LHCN-M2 (cell line): ENCODE data around the gene FCGR3A. TPM values are rescaled to one million over a fixed set of nuclear protein-coding genes. Genes with fewer than 3 reads are reported as not detected.
"Not testable (repeated sequence)": the region's sequence is repeated elsewhere in the genome, so short reads cannot be mapped to it uniquely, and the experiment has no call there.

Experiments used
- DNase-seq: peaks from one replicate; pipeline ENCODE4 v3.0.0-alpha.2; 2012; ENCODE audit warnings: low read depth
- total RNA-seq: library from RNA; depleted of rRNA; stranded (reverse); fragments of >200 nt; gene quantifications from 2 replicates; pipeline ENCODE4 v1.2.3, GENCODE V29; 2014

Gene FCGR3A
- total RNA-seq, 1 experiment from 2014 or later, result not detected

DNA sequence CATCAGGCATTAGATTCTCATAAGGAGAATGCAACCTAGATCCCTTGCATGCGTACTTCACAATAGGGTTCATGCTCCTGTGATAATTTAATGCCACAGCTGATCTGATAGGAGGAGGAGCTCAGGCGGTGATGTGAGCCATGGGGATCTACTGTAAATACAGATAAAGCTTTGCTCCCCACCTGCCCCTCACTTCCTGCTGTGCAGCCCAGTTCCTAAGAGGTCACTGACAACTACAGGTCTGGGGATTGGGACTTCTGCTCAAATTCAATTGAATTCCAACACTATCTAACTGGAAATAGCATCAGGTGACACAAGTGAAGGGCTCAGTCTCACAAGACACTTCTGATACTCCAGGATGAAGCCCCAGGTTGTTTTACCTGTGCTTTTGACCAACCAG, 7.4 kb upstream of the FCGR3A start:
- DNase-seq, result not testable (repeated sequence)

DNA sequence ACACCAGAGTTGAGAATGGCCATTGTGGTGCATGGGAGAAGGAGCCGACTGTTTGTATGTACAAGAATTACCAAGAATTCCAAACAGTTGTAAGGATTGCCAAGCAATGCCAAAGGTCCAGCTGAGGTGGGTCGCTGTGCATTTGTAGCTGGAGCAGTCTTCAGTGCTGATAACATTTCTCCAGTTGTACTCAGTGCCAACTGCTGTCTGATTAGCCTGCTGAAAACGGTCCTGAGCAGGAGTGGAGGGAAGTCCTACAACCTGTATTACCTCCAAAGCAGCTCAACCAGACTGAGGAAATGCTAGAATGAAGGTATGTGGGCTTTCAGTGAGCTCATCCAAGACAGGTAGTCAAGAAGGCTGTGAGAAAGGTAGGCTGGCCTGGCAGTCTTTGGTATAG, 6.5 kb upstream of the FCGR3A start:
- not testable (repeated sequence) for DNase-seq

DNA sequence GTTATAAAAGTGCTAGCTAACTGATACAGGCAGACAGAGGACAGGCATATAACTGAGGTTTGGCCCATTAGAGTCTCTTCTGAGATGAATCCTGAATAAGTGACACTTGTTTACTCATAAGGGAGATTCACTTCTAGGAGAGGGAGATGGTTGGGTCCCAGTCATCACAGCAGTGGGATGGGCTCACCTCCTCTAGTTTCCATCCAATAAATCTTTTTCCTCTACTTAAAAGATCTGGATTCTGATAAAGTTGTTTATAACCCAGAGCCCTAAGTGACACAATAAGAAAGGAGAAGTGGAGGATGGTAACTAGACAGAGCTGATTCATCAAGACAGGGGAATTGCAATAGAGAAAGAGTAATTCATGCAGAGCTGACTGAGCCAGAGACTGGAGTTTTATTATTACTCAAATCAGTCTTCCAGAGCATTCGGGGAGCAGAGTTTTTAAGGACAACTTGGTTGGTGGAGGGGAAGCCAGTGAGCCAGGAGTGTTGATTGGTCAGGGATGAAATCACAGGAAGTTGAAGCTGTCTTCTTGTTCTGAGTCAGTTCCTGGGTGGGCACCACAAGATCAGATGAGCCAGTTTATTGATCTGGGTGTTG, 5.3 kb upstream of the FCGR3A start:
- not testable (repeated sequence) for DNase-seq

DNA sequence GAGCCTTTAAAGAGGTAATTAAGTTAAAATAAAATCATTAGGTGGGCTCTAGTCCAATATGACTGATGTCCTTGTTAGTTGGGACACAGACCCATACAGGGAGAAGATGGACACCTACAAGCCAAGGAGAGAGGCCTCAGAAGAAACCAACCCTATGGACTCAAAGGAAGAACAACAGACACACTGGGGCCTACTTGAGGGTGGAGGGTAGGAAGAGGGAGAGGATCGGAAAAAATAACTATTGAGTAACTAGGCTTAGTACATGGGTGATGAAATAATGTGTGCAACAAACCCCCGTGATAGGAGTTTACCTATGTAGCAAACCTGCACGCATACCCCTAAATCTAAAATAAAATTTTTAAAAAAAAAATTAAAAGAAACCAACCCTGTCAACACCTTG, 4.7 kb upstream of the FCGR3A start:
- DNase-seq, result not testable (repeated sequence)

DNA sequence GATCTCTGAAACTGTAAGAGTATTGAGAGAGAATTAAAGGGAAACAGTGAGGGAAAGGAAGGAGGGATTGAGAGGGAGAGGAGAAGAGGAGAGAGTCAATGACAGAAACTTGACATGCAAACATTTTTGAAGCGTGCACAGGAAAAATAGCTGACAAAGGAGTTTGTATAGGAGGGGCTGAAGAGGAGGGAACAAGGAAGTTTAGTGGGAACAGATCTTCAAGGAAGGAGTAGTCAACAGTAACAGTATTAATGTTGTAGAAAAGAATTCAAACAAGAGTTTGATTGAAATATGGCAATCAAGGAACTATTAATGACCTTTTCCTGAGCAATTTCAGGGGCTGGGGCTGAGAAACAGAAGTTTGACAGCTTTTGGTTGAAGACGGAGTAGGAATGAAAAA, 4.0 kb upstream of the FCGR3A start:
- not testable (repeated sequence) for DNase-seq

DNA sequence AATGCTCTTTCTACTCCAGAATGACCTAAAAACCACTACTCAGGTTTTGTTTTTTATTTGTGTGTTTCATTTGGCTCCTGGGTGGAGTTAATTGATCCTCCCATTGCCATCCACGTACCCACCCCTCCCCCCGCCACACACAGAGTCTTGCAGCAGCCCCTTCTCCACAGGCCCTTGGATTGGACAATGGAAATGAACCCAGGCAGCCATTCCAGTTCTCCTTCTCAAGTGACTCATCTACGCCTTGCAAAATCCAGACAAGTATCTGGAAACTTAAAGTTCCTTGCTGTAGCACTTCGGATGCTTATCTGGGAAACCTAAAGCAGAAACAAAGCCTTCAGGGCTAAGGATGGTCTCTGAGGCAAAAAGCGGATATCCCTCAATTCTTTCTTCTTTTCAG, 1.3 kb upstream of the FCGR3A start:
- DNase-seq, result not testable (repeated sequence)

DNA sequence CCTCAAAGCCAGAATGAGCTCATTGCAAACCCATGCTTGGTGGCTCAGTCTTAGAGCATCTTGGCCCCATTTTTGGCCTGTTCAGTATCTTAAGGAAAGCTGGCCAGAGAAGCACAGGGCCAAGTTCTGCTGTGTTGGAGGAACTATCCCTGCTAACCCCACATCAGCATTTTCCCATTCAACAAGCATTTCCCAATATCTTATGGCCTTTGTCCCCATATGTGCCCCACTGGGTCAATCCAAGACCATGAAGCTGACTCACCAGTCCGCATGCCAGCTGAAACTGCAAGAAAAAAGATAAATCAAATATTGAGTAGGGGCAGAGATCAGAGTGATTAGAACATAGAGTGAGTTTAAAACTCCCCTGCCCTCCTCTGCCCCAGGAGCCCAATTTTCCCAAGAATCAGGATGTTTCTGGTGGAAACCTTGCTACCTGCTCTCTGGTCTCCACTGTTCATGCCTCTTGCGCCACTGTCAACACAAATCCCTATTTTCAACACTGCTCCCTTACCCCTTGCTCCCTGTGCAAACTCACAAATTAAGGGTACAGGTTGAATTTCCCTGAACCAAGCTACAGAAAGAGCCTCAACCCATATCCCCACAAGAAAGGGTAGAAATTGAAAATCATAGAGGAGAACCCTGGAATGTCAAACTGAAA, 740 bp downstream of the FCGR3A start:
- DNase-seq, result not testable (repeated sequence)

DNA sequence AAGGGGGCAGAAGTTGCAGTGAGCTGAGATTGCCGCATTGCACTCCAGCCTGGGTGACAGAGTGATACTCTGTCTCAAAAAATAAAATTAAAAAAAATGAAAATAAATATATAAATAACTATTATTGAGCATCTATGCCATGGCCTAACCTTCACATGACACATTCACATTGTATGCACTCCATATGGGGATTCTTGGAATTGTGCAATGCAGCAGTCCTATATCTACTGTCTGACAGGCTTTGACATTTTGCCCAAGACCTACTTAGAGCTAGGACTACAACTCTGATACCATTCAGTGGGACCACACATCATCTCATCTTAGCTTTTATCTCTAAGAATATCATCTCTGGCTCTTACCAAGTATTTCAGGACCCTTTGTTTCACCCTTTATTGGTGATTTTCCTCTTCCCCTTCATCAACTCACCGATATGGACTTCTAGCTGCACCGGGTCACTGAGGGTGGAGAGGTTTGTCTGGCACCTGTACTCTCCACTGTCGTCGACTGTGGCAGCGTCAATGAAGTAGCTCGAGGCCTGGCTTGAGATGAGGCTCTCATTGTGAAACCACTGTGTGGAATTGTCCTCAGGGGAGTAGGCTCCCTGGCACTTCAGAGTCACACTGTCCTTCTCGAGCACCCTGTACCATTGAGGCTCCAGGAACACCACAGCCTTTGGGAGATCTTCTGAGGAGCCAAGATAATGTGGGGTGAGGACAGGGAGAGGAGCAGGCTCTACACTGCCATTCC, 1.4 kb downstream of the FCGR3A start:
- DNase-seq, result not testable (repeated sequence)

DNA sequence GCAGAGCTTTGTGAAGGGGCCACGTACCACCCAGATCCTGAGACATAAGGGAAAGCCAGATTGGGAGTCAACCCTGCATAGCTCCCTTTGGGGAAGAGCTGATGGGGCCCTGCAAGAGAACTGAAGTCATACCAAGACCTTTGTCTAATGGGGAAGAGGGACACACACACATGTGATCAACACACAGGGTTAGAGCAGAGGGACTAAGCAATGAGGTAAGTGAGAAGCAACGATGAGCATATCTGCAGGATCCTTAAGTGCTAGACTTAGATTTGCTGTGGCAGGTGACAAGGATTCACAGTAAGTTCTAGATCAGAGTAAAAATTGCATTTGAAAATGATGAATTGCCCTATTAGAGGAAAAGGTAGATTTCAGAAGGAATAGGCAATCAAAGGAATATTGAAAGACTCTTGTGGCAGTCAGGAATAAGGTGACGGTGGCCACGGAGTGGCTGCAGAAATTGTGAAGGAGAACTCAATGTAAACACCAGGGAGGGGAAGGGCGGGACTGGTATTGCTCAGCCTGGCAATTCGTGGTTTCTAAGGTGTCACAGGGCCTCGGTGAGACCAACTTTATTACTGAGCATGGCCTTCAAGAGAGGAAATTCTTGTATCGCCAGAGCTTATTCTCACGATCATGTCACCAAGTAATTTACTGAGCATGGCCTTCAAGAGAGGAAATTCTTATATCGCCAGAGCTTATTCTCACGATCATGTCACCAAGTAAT, 4.5 kb downstream of the FCGR3A start:
- DNase-seq, result not testable (repeated sequence)

DNA sequence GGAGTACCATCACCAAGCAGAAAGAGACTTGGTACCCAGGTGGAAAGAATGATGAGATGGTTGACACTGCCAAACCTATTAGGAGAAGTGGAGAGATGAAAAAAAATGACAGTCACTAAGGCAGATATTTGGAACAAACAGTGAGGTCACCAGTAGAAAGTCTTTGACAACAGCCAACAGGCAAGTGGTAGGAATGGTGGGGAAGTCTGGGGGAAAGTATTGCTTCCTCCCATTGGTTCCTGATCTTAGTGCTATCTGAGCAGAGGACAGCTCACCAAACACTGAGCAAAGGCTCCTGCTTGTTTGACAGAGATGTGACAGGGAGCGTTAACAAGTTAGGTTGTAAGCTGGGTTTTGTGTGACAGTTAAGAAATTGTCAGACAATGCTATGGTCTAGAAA, 6.5 kb downstream of the FCGR3A start:
- DNase-seq, result not testable (repeated sequence)

DNA sequence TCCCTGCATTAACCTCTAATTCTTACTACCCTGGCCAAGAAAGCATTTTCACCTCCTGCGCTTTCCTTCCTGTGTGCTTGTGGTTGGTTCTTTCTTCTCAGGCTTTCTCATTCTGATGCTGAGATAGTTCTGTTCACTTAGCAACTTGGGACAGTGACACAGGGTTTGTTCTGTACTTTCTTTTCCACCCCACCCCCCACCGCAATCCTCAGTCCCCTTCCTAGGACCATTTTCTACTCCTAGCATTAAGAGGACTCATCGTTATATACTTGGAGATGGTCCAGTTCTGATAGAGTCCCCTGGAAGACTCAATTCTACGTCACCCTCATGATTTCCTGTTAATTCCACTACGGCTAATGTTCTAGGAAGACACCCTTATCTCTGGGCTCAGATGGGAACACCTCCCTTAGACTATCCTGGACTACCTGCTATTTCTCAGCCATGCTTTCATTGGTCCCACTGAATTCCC, 7.5 kb downstream of the FCGR3A start:
- not testable (repeated sequence) for DNase-seq

DNA sequence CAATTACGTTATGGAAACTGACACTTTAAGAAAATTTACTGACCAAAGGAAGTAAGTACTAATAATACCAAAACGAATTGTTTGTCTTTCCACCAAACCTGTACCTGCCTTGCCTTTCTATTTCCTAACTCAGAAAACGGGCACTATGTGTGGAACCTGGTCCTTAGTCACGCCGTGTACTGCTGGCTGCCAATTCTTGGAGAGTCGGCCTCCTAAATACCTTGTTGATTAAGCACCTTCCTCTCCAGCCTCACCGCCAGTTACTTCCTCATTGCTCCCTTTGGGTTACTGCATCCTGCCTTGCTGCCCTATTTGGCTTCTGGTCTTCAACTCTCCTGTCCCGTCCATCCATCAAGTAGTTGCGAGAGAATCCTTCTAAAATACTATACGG, 9.1 kb downstream of the FCGR3A start:
- DNase-seq, result not testable (repeated sequence)

DNA sequence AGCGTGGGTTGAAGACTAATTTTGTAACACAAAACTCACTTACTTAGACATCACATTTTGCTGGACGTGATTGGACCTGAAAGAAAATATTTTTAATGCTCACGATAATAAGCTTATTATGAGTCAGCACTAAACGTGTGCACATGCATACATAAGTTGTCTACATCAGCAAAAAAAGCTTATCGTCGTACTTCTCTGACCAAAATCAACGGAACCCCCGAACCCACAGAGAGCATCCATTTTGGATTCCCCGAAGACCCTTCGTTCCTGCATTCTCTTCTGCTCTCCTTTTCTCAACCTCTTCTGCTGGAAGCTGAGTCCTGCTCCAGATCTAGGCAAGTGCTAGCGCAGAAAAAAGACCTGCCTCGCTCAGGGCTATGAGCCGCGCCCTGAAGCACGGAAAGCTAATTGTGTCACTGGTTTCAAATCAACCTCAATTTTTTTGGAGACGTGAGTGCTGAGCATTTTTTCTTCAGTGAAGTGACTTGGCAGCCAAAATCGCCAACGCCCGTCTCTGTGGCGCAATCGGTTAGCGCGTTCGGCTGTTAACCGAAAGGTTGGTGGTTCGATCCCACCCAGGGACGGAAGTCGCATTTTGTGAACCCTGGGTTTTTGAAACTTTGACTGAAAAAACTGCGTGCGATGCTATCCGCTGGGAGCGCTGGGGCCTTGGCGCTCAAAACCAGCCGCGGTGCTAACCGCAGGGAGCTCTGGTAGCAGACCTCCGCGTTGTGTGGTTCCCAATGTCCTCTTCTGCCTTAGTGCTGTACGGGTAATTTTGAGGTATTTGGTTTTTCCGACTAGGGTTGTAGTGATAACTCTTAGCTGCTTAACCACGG, 9.7 kb downstream of the FCGR3A start:
- peak; percentile 81 for DNase-seq

DNA sequence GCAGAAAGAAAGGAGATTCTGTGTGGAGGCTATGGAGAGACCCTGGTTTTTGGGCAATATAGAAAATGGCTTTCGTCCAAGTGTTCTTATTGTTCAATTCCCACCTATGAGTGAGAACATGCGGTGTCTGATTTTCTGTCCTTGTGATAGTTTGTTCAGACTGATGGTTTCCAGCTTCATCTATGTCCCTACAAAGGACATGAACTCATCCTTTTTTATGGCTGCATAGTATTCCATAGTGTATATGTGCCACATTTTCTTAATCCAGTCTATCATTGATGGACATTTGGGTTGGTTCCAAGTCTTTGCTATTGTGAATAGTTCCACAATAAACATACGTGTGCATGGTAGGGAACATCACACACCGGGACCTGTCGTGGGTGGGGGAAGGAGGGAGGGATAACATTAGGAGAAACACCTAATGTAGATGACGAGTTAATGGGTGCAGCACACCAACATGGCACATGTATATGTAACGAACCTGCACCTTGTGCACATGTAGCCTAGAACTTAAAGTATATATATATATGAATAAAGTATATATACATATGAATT, 10.6 kb downstream of the FCGR3A start:
- not testable (repeated sequence) for DNase-seq

DNA sequence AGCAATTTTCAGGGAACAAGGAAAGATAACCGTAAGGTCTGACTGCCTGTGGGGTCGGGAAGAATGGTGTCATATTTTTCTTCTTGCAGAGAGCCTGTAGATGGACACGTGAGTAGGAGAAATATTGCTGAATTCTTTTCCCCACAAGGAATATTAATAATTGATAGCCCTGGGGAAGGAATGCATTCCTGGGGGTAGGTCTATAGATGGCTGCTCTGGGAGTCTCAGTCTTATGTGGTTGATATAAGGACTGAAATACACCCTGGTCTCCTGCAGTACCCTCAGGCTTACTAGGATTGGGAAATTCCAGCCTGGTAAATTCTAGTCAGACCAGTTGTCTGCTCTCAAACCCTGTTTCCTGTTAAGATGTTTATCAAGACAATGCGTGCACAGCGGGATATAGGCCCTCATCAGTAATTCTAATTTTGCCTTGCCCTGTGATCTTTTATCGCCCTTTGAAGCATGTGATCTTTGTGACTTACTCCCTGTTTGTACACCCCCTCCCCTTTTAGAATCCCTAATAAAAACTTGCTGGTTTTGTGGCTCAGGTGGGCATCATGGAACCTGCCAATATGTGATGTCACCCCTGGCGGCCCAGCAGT, 12.4 kb downstream of the FCGR3A start:
- DNase-seq, result not testable (repeated sequence)

DNA sequence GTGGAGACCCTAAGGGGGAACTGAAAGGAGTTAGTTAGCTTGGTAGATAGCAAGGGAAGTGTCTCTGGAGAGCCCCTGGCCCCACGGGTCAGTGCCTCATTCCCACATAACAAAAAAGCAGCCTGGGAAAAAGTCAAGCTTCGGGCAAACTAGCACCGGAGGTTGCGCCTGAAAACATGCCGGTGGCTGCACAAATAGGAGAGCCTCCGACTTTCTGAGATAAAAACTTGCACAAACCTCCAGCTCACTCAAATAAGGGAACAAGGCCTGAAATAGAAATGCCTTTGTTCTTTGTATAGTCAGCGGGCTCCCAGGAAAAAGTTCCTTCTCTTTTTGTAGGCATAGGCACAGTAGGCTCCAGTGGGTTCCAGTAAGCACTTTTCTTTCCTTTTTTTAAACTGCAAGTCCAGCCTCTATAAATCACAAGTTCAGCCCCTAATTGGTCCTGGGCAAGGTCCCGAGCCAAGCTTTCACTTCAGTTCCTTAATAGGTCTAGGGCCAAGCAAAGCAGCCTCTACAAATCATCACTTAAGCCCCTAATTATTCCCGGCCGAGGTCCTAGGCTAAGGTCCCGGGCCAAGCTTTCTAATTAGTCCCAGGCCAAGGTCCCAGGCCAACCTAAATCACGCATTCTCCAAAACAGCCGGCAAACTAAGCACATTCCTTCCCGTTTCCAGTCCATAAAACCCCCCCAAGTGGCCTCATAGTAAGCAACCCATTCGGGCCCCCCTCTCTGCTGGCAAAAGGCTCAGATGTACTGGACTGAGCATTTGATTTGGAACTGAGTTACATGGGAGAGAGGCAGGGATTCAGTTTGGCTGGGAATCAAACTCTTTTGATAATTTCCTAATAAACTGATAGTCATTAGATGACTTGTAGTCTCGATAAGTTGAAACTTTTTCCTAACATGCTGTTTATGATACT, 16.7 kb downstream of the FCGR3A start:
- not testable (repeated sequence) for DNase-seq

DNA sequence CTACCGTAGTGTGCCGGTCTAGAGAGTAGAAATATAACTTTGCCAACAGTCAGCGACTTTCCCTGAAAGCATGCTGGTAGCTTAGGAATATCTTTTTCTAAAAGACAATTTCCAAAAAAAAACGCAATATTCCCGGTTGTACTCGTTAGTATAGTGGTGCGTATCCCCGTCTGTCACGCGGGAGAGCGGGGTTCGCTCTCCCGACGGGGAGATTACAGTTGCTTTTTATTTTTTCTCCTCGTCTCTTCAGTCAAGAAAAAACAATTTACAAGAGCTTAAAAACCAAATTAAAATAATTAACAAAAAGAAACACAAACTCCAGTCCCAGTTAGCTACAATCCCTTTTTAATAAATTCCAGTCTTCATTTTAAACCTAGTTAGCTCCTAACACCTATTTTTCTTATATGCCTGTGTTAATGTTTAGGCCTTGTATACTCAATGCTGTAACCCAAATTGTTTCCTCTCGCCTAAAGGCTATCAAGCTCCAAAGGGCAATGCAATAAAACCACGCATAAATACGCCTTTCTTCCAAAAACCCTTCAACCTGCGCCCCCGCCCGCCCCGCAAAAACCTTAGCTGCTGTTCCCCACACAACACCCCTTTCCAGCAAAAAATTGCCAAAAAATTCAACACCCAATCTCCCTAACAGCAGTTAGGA, 17.5 kb downstream of the FCGR3A start:
- DNase-seq, result no peak
